SK-N-SH (cell line): ENCODE measurements around the gene CEP131. TPM values are rescaled to one million over a fixed set of nuclear protein-coding genes. Genes with fewer than 3 reads are reported as not detected.

Source experiments
- CTCF ChIA-PET: fragments of 300-600, 350-600 bp; formaldehyde crosslinking; extraction: SDS; loops from one replicate; lab custom pipeline; 2021; lab: Yijun Ruan, JAX
- POLR2A ChIA-PET: fragments of 350-600 bp; sonication (Branson Sonifier 250); formaldehyde crosslinking; extraction: SDS; loops from one replicate; lab custom pipeline; 2020; ENCODE audit warnings: antibody characterized with exemption, inconsistent platforms; lab: Yijun Ruan, JAX
- DNase-seq: peaks from one replicate; pipeline ENCODE4 v3.0.0; 2012
- H2AFZ ChIP-seq: fragments of 200-600 bp; sonication (generic); 2 replicates; pipeline ENCODE4 v1.8.1; 2016; ENCODE audit warnings: antibody characterized with exemption, mild to moderate bottlenecking, low read depth
- H3F3A ChIP-seq: fragments of 200-600 bp; sonication (generic); replicated peaks from 2 replicates; pipeline ENCODE3; 2016; ENCODE audit warnings: antibody characterized with exemption, mild to moderate bottlenecking; ENCODE audit not compliant: insufficient read depth
- H3K27ac ChIP-seq, 2 experiments: fragments of 200-500 bp in 1 of 2; fragments of 200-600 bp in 1 of 2; sonication (Bioruptor generic) in 1 of 2; sonication (generic), shearing (Covaris generic) in 1 of 2; 2 replicates each; pipeline versions ENCODE4 v1.5.1 to v1.6.1; 2014 to 2016; ENCODE audit warnings: low read depth in 2 of 2, inconsistent platforms in 1 of 2, low read length in 1 of 2, mild to moderate bottlenecking in 1 of 2, mixed read lengths in 1 of 2
- H3K27me3 ChIP-seq: fragments of 200-600 bp; sonication (generic), shearing (Covaris generic); 2 replicates; pipeline ENCODE4 v1.6.1; 2016; ENCODE audit warnings: mixed run types; ENCODE audit not compliant: insufficient read depth
- H3K36me3 ChIP-seq, 2 experiments: fragments of 200-500 bp in 1 of 2; fragments of 200-600 bp in 1 of 2; sonication (Bioruptor generic) in 1 of 2; sonication (generic) in 1 of 2; replicated peaks in 1 of 2; 2 replicates each; pipeline versions ENCODE3 to v1.5.1; 2014 to 2016; ENCODE audit warnings: low read length in 1 of 2, mild to moderate bottlenecking in 1 of 2; ENCODE audit not compliant: insufficient read depth in 2 of 2, control insufficient read depth in 1 of 2
- H3K4me1 ChIP-seq, 2 experiments: fragments of 200-500 bp in 1 of 2; fragments of 200-600 bp in 1 of 2; sonication (Bioruptor generic) in 1 of 2; sonication (generic), shearing (Covaris generic) in 1 of 2; 2 replicates each; pipeline versions ENCODE4 v1.5.1 to v1.6.1; 2014 to 2016; ENCODE audit warnings: low read depth in 1 of 2, low read length in 1 of 2, mixed run types in 1 of 2; ENCODE audit not compliant: insufficient read depth in 2 of 2, control insufficient read depth in 1 of 2
- H3K4me2 ChIP-seq: fragments of 200-600 bp; sonication (generic), shearing (Covaris generic); 2 replicates; pipeline ENCODE4 v1.6.1; 2017; ENCODE audit warnings: mixed run types
- H3K4me3 ChIP-seq, 2 experiments: fragments of 200-500 bp in 1 of 2; fragments of 200-600 bp in 1 of 2; sonication (Bioruptor generic) in 1 of 2; sonication (generic), shearing (Covaris generic) in 1 of 2; 2 replicates each; pipeline versions ENCODE4 v1.5.1 to v1.8.1; 2014 to 2016; ENCODE audit warnings: low read depth in 2 of 2, inconsistent platforms in 1 of 2, low read length in 1 of 2, mild to moderate bottlenecking in 1 of 2, mixed read lengths in 1 of 2, moderate library complexity in 1 of 2
- H3K79me2 ChIP-seq: fragments of 200-600 bp; sonication (generic); 2 replicates; pipeline ENCODE4 v1.8.1; 2017; ENCODE audit warnings: mild to moderate bottlenecking; ENCODE audit not compliant: insufficient read depth
- H3K9ac ChIP-seq: fragments of 200-600 bp; sonication (generic); 2 replicates; pipeline ENCODE4 v1.6.1; 2017; ENCODE audit warnings: mixed run types
- H3K9me2 ChIP-seq: fragments of 200-600 bp; sonication (generic); 2 replicates; pipeline ENCODE4 v1.6.1; 2017; ENCODE audit warnings: mixed run types
- H3K9me3 ChIP-seq: fragments of 200-600 bp; sonication (generic); 2 replicates; pipeline ENCODE4 v1.6.1; 2017; ENCODE audit warnings: mixed run types, mild to moderate bottlenecking, moderate library complexity
- H4K20me1 ChIP-seq: fragments of 200-600 bp; sonication (generic); 2 replicates; pipeline ENCODE4 v1.6.1; 2017; ENCODE audit warnings: mild to moderate bottlenecking, mixed run types; ENCODE audit not compliant: insufficient read depth
- CHD2 ChIP-seq: fragments of 150-350 bp; IDR thresholded peaks from 2 replicates; pipeline ENCODE4 v1.6.1; 2018; ENCODE audit warnings: low read length; ENCODE audit not compliant: partially characterized antibody
- ELF1 ChIP-seq: IDR thresholded peaks from 2 replicates; pipeline ENCODE4 v1.4.0; 2012
- EP300 ChIP-seq, 2 experiments: IDR thresholded peaks; 2 replicates each; pipeline versions ENCODE4 v1.4.0 to v1.6.1; 2012; ENCODE audit warnings: borderline replicate concordance in 1 of 2, low read depth in 1 of 2, low read length in 1 of 2
- FOXJ3 ChIP-seq: sonication (generic); formaldehyde crosslinking; IDR thresholded peaks from 2 replicates; pipeline ENCODE4 v1.5.1; 2020; ENCODE audit warnings: mild to moderate bottlenecking, missing genetic modification reagents
- FOXM1 ChIP-seq: IDR thresholded peaks from 2 replicates; pipeline ENCODE4 v1.4.0; 2012; ENCODE audit warnings: low read depth, mild to moderate bottlenecking
- GABPA ChIP-seq: IDR thresholded peaks from 2 replicates; pipeline ENCODE4 v1.4.0; 2012; ENCODE audit warnings: low read depth, mild to moderate bottlenecking
- GATA2 ChIP-seq: sonication (generic); formaldehyde crosslinking; IDR thresholded peaks from 2 replicates; pipeline ENCODE4 v1.5.0; 2020; ENCODE audit warnings: mild to moderate bottlenecking, missing genetic modification reagents
- JUND ChIP-seq: IDR thresholded peaks from 2 replicates; pipeline ENCODE4 v1.4.0; 2012
- MEF2A ChIP-seq: IDR thresholded peaks from 2 replicates; pipeline ENCODE4 v1.4.0; 2012; ENCODE audit warnings: low read depth, borderline replicate concordance
- MXI1 ChIP-seq: IDR thresholded peaks from 2 replicates; pipeline ENCODE4 v1.6.1; 2012; ENCODE audit warnings: mild to moderate bottlenecking, low read depth, low read length, improper control_type of control experiment
- RXRA ChIP-seq: IDR thresholded peaks from 2 replicates; pipeline ENCODE4 v1.4.0; 2012; ENCODE audit warnings: low read depth, mild to moderate bottlenecking, borderline replicate concordance
- SIN3A ChIP-seq: IDR thresholded peaks from 2 replicates; pipeline ENCODE4 v1.6.1; 2012; ENCODE audit warnings: low read depth, mild to moderate bottlenecking, low read length, moderate library complexity, borderline replicate concordance
- SMC3 ChIP-seq: IDR thresholded peaks from 2 replicates; pipeline ENCODE4 v1.6.1; 2012; ENCODE audit warnings: low read depth, low read length, improper control_type of control experiment
- TAF1 ChIP-seq: IDR thresholded peaks from 2 replicates; pipeline ENCODE4 v1.6.1; 2012; ENCODE audit warnings: low read depth, mild to moderate bottlenecking, low read length, moderate library complexity, borderline replicate concordance
- YY1 ChIP-seq: IDR thresholded peaks from 2 replicates; pipeline ENCODE4 v1.4.0; 2012; ENCODE audit warnings: low read depth, mild to moderate bottlenecking
- WGBS: methylation state at CpG from one replicate; pipeline ENCODE4 v1.1.6; 2017; ENCODE audit warnings: low lambda C conversion rate; 5-methylcytosine and 5-hydroxymethylcytosine counted together
- polyA plus RNA-seq, 3 experiments: library from polyadenylated mRNA; depleted of rRNA; stranded (reverse); fragments of >200 nt; gene quantifications; 2 replicates each; pipeline ENCODE4 v1.2.3, GENCODE V29; 2012
- TF ChIP-seq, protein P1 (sequence below): IDR thresholded peaks from 2 replicates; pipeline ENCODE4 v1.4.0; 2012; ENCODE audit warnings: low read depth, borderline replicate concordance
- TF ChIP-seq, protein P2 (sequence below): fragments of 200-600 bp; sonication (generic); IDR thresholded peaks from 2 replicates; pipeline ENCODE4 v1.6.1; 2017; ENCODE audit warnings: antibody characterized with exemption, mild to moderate bottlenecking, moderate library complexity
- TF ChIP-seq, protein P3 (sequence below): IDR thresholded peaks from 2 replicates; pipeline ENCODE4 v1.4.0; 2012; ENCODE audit warnings: low read depth
- TF ChIP-seq, protein P4 (sequence below): IDR thresholded peaks from 2 replicates; pipeline ENCODE4; 2012
- TF ChIP-seq, protein P5 (sequence below): IDR thresholded peaks from 2 replicates; pipeline ENCODE4 v1.4.0; 2012; ENCODE audit warnings: low read depth, borderline replicate concordance

The CEP131 gene
- polyA plus RNA-seq, 1 of the 3 experiments (the other 2 are of a cell fraction), result 34.8 TPM

DNA sequence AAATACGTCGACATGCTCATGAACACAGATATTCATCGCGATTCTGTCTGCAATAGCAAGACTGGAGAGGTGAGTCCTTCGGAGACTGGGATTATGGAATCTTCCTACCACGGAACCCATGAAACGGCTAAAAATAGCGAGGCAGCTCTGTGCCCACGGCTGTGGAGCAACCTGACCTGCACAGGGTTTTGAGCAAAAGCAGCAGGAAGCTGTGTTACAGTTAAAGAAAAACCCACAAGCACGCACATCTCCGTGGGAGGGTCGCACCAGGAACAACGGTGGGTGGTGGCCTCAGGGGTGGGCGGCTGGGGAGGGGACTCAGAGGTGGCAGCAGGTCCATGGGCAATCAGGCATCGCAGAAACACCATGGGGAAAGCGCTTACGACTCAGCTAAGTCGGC lies 47.5 kb upstream of the CEP131 start:
- over 99% methylated on average over 16 of the region's 18 CpGs for WGBS
- no peaks in the 10 kb centered on the region for H3K9me2 ChIP-seq
- peaks cover 0 to 2% of the 10 kb centered on the region in 2 experiments; a peak in 1 of 4 replicates for H3K4me1 ChIP-seq
- H3F3A ChIP-seq, result peaks cover 9% of the 10 kb centered on the region
- H3K4me3 ChIP-seq, result no peak overlapping the region
- H3K27me3 ChIP-seq, result no peaks in the 10 kb centered on the region
- ChIA-PET POLR2A (no interaction called here), CTCF (interaction anchor here (0.9 to 2.0 kb wide), 4 partner anchors 11 to 128 kb away, joined by 3 to 7 read pairs (median 4); no protein-coding TSS in a partner anchor)
- H4K20me1 ChIP-seq, result no peaks in the 10 kb centered on the region
- H3K27ac ChIP-seq, result no peak overlapping the region
- no peak overlapping the region for H3K4me2 ChIP-seq
- H2AFZ ChIP-seq, result no peak overlapping the region
- no peak overlapping the region for H3K9ac ChIP-seq
- DNase-seq, result no peak
- H3K9me3 ChIP-seq, result no peaks in the 10 kb centered on the region
- H3K79me2 ChIP-seq, result no peaks in the 10 kb centered on the region
- H3K36me3 ChIP-seq, result peaks cover 52 to 70% of the 10 kb centered on the region in 2 experiments
- TF ChIP-seq, protein P1, sequence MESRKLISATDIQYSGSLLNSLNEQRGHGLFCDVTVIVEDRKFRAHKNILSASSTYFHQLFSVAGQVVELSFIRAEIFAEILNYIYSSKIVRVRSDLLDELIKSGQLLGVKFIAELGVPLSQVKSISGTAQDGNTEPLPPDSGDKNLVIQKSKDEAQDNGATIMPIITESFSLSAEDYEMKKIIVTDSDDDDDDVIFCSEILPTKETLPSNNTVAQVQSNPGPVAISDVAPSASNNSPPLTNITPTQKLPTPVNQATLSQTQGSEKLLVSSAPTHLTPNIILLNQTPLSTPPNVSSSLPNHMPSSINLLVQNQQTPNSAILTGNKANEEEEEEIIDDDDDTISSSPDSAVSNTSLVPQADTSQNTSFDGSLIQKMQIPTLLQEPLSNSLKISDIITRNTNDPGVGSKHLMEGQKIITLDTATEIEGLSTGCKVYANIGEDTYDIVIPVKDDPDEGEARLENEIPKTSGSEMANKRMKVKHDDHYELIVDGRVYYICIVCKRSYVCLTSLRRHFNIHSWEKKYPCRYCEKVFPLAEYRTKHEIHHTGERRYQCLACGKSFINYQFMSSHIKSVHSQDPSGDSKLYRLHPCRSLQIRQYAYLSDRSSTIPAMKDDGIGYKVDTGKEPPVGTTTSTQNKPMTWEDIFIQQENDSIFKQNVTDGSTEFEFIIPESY, result no peak
- TF ChIP-seq RXRA, result no peak
- TF ChIP-seq, protein P2, sequence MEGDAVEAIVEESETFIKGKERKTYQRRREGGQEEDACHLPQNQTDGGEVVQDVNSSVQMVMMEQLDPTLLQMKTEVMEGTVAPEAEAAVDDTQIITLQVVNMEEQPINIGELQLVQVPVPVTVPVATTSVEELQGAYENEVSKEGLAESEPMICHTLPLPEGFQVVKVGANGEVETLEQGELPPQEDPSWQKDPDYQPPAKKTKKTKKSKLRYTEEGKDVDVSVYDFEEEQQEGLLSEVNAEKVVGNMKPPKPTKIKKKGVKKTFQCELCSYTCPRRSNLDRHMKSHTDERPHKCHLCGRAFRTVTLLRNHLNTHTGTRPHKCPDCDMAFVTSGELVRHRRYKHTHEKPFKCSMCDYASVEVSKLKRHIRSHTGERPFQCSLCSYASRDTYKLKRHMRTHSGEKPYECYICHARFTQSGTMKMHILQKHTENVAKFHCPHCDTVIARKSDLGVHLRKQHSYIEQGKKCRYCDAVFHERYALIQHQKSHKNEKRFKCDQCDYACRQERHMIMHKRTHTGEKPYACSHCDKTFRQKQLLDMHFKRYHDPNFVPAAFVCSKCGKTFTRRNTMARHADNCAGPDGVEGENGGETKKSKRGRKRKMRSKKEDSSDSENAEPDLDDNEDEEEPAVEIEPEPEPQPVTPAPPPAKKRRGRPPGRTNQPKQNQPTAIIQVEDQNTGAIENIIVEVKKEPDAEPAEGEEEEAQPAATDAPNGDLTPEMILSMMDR, result no peak
- TF ChIP-seq SMC3, result no peak
- TF ChIP-seq, protein P3, sequence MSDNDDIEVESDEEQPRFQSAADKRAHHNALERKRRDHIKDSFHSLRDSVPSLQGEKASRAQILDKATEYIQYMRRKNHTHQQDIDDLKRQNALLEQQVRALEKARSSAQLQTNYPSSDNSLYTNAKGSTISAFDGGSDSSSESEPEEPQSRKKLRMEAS, result no peak
- TF ChIP-seq MEF2A, result no peak
- TF ChIP-seq FOXJ3 (CRISPR knock-in tag), result no peak
- TF ChIP-seq EP300 (IDR thresholded peaks at IDR 0.05; ENCODE audit: borderline replicate concordance in 1 of 2, low read depth in 1 of 2, low read length in 1 of 2), result no peak
- no peak for TF ChIP-seq GABPA
- TF ChIP-seq YY1, result no peak
- TF ChIP-seq JUND, result no peak
- no peak for TF ChIP-seq ELF1
- no peak for TF ChIP-seq GATA2 (CRISPR knock-in tag)

DNA sequence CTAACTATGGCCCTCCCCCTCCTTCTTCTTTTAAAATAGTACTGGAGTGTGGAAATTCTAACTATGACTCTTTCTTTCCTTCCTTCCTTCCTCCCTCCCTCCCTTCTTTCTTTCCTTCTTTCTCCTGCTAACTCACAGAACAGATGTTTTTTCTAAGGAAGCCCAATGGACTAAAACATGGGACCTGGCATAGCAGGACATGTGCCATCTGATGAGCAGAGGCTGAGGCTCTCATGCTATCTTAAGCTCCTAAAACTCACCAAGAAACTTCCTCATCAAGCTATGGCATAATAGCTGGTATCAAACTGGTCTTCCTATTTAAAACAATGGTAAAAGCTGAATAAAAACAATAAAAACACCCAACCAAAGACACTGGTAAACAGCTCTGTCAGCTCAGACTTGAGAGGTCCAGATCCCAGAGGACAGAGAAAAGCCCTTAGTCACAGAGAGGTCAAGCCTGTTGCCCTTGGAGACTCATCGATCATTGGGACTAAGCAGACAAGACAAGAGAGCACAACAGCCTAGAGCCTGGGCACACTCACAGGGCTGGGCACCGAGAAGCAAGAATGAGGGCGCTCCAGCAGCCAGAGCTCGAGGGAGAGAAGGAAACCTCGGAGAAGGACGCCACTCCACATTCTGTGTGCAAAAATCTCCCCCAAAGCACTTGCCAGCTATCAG lies 44.8 kb upstream of the CEP131 start:
- no peaks in the 10 kb centered on the region for H3K27me3 ChIP-seq
- peaks cover 9% of the 10 kb centered on the region for H3F3A ChIP-seq
- H3K27ac ChIP-seq, result no peak overlapping the region
- no peak for DNase-seq
- H3K9ac ChIP-seq, result no peak overlapping the region
- H3K9me2 ChIP-seq, result no peaks in the 10 kb centered on the region
- CTCF ChIA-PET, result interaction anchor here (0.5 to 2.0 kb wide), 4 partner anchors 9 to 162 kb away, joined by 3 to 11 read pairs (median 5); no protein-coding TSS in a partner anchor
- POLR2A ChIA-PET, result no interaction called here
- H3K36me3 ChIP-seq, result peaks cover 53 to 69% of the 10 kb centered on the region in 2 experiments
- 95% methylated on average over 6 of the region's 6 CpGs for WGBS
- H3K79me2 ChIP-seq, result no peaks in the 10 kb centered on the region
- no peak overlapping the region for H3K4me2 ChIP-seq
- H3K4me3 ChIP-seq, result no peak overlapping the region
- no peaks in the 10 kb centered on the region for H4K20me1 ChIP-seq
- H2AFZ ChIP-seq, result no peak overlapping the region
- H3K9me3 ChIP-seq, result no peaks in the 10 kb centered on the region
- H3K4me1 ChIP-seq, result peaks cover 0 to 2% of the 10 kb centered on the region in 2 experiments; a peak in 1 of 4 replicates
- TF ChIP-seq, protein P4, sequence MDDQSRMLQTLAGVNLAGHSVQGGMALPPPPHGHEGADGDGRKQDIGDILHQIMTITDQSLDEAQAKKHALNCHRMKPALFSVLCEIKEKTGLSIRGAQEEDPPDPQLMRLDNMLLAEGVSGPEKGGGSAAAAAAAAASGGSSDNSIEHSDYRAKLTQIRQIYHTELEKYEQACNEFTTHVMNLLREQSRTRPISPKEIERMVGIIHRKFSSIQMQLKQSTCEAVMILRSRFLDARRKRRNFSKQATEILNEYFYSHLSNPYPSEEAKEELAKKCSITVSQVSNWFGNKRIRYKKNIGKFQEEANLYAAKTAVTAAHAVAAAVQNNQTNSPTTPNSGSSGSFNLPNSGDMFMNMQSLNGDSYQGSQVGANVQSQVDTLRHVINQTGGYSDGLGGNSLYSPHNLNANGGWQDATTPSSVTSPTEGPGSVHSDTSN, result no peak
- TF ChIP-seq, protein P5, sequence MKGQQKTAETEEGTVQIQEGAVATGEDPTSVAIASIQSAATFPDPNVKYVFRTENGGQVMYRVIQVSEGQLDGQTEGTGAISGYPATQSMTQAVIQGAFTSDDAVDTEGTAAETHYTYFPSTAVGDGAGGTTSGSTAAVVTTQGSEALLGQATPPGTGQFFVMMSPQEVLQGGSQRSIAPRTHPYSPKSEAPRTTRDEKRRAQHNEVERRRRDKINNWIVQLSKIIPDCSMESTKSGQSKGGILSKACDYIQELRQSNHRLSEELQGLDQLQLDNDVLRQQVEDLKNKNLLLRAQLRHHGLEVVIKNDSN, result no peak
- TF ChIP-seq TAF1 (no peak), MXI1 (no peak), FOXM1 (no peak), SIN3A (no peak), FOXJ3 (CRISPR knock-in tag) (no peak), CHD2 (no peak)
- TF ChIP-seq, protein P1, result no peak
